Spinal cord (tissue), 10 donors: Measurements from ENCODE around the gene ITGA1. TPM values are rescaled to one million over a fixed set of nuclear protein-coding genes. Genes with fewer than 3 reads are reported as not detected.
"Not testable (repeated sequence)": the region's sequence is repeated elsewhere in the genome, so short reads cannot be mapped to it uniquely, and the experiment has no call there.

ENCODE experiments used
- DNase-seq, 6 donors: peaks; one replicate each; pipeline versions ENCODE4 v3.0.0 to v3.0.0-alpha.2; 2013 to 2015; ENCODE audit warnings: low spot score in 6 of 6, low read depth in 4 of 6
- H3K27ac ChIP-seq: one replicate; pipeline ENCODE4 v1.5.1; 2013; ENCODE audit warnings: low read depth, low read length, control low read depth
- H3K27me3 ChIP-seq: one replicate; pipeline ENCODE4 v1.6.1; 2013; ENCODE audit warnings: low read length; ENCODE audit not compliant: control insufficient read depth, insufficient read depth
- H3K36me3 ChIP-seq: one replicate; pipeline ENCODE4 v1.6.1; 2013; ENCODE audit warnings: low read length; ENCODE audit not compliant: control insufficient read depth, insufficient read depth
- H3K4me1 ChIP-seq: one replicate; pipeline ENCODE4 v1.6.1; 2013; ENCODE audit warnings: low read length; ENCODE audit not compliant: control insufficient read depth, insufficient read depth
- H3K4me3 ChIP-seq: one replicate; pipeline ENCODE4 v1.5.1; 2013; ENCODE audit warnings: low read depth, low read length, control low read depth
- H3K9me3 ChIP-seq: one replicate; pipeline ENCODE4 v1.6.1; 2013; ENCODE audit warnings: low read length; ENCODE audit not compliant: control insufficient read depth, insufficient read depth
- WGBS: methylation state at CpG from one replicate; pipeline ENCODE4 v1.1.5; 2013; ENCODE audit warnings: missing lambda C conversion rate; ENCODE audit not compliant: insufficient coverage; 5-methylcytosine and 5-hydroxymethylcytosine counted together
- polyA plus RNA-seq, 2 donors: library from polyadenylated mRNA; unstranded; fragments of 120-200 nt; gene quantifications; one replicate each; pipeline ENCODE4 v1.2.1, GENCODE V29; 2013; ENCODE audit not compliant: insufficient read length in 2 of 2
- total RNA-seq, 2 donors: library from RNA; depleted of rRNA in 1 of 2; stranded (reverse); fragments of 120-200 nt in 1 of 2; fragments of >200 nt in 1 of 2; gene quantifications; one replicate each; pipeline versions ENCODE4 v1.2.3 to v1.2.4, GENCODE V29; 2013 to 2014
- donor health status: healthy.

The ITGA1 gene
- total and polyA plus RNA-seq, 4 donors: 8.2 to 64.0 (median 17.3) TPM

DNA sequence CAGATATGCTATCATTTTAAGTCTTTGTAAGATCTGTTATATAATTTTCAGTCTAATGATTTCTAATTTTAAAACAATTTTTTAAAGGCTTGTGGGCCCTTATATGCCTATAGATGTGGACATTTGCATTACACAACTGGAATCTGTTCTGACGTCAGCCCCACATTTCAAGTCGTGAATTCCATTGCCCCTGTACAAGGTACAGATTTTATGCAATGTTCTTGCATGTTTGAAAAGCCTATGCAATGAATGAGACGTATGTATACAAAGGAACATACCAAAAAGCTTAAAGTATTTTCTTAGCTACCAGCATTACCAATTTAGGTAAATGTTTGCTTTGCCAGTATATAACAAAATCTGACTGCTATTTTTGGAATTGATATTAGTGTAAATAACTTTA, 77.2 kb downstream of the ITGA1 start:
- H3K36me3 ChIP-seq: no peaks in the 10 kb centered on the region
- H3K4me1 ChIP-seq: no peaks in the 10 kb centered on the region
- H3K4me3 ChIP-seq: no peak overlapping the region
- no CpG with 5 or more reads among the region's 3 CpGs for WGBS
- no peaks in the 10 kb centered on the region for H3K27me3 ChIP-seq
- peak overlapping the region; percentile 70 for H3K27ac ChIP-seq
- no peak for DNase-seq
- no peaks in the 10 kb centered on the region for H3K9me3 ChIP-seq

DNA sequence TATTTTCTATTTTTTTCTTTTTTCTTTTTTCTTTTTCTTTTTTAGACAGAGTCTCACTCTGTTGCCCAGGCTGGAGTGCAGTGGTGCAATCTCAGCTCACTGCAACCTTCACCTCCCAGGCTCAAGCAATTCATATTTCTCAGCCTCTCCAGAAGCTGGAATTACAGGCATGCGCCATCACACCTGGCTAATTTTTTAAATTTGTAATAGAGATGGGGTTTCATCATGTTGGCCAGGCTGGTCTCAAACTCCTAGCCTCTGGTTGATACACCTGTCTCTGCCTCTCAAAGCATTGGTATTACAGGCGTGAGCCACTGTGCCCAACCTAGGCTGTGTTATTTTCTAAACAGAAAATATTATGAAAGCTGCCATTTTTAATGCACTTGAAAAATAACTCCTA, 78.3 kb downstream of the ITGA1 start:
- H3K27ac ChIP-seq: not testable (repeated sequence)

DNA sequence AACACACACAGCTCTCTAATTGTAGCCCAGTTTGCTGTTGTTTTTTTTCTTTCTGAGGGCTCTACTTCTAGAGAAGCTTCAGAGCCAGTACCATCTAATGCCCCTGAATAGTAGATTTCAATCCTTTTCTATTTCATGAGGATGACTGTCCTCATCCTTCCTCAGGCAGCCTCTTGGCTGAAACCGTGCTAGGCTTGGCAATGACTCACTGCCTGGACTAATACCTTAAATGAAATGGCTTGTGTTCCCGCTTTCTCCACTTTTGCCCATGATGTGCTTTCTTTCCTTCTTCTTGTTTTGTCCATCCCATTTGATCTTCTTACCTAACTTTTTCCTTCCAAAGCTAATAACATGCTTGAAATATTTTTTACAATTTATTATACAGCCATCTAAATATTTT, 80.1 kb downstream of the ITGA1 start:
- 80% methylated on average over 2 of the region's 2 CpGs for WGBS
- Histone ChIP-seq H3K9me3 (no peaks in the 10 kb centered on the region), H3K4me3 (no peak overlapping the region), H3K27ac (peak overlapping the region; percentile 3), H3K4me1 (no peaks in the 10 kb centered on the region), H3K36me3 (no peaks in the 10 kb centered on the region), H3K27me3 (no peaks in the 10 kb centered on the region)
- no peak for DNase-seq

More for the DNA sequence above, 78.3 kb downstream of the ITGA1 start:
- not testable (repeated sequence) for H3K36me3 ChIP-seq, H3K4me3 ChIP-seq, H3K4me1 ChIP-seq, DNase-seq, H3K27me3 ChIP-seq, H3K9me3 ChIP-seq
- no CpG with 5 or more reads among the region's 2 CpGs for WGBS

DNA sequence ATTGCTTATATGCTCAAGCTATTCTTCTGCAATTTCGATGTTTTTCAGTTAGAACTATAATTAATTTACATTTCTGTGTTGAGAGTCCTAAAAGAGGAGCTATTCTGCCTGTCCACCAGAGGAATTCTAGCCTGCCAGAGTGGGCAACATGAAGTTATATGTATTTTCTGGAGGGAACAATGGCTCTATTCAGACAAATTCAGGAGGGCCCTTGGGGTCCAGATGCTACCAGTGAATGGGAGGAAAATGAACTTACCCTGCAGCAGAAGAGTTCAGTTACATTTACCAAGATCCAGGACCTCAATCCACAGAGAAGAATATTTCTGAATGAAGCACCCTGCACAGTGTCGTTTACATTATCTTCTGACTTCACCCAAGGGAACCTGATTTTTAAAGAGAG, 80.7 kb downstream of the ITGA1 start:
- Histone ChIP-seq H3K4me1 (no peaks in the 10 kb centered on the region), H3K4me3 (no peak overlapping the region), H3K9me3 (no peaks in the 10 kb centered on the region), H3K27me3 (no peaks in the 10 kb centered on the region), H3K36me3 (no peaks in the 10 kb centered on the region), H3K27ac (peak overlapping the region; percentile 26)
- DNase-seq: no peak
- no CpG with 5 or more reads among the region's 2 CpGs for WGBS

DNA sequence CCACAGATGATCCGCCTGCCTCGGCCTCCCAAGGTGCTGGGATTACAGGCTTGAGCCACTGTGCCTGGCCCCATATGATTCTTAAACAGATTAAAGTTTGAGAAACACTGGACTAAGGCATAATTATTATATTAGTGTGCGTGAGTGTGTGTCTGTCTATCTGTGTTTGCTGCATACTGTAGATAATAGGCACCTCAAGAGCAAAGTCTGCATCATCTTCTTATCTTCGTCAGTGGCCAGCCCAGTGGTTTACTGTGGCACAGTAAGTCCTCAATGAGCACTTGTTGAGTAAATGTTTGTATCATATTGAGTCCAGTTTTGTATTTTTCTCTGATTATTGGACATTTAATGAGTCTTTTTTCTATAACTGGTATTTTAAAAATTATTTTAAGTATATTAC, 81.7 kb downstream of the ITGA1 start:
- no peak for DNase-seq
- Histone ChIP-seq H3K9me3 (no peaks in the 10 kb centered on the region), H3K27ac (no peak overlapping the region), H3K36me3 (no peaks in the 10 kb centered on the region), H3K4me1 (no peaks in the 10 kb centered on the region), H3K27me3 (no peaks in the 10 kb centered on the region), H3K4me3 (no peak overlapping the region)
- WGBS: 93% methylated on average over 4 of the region's 4 CpGs

DNA sequence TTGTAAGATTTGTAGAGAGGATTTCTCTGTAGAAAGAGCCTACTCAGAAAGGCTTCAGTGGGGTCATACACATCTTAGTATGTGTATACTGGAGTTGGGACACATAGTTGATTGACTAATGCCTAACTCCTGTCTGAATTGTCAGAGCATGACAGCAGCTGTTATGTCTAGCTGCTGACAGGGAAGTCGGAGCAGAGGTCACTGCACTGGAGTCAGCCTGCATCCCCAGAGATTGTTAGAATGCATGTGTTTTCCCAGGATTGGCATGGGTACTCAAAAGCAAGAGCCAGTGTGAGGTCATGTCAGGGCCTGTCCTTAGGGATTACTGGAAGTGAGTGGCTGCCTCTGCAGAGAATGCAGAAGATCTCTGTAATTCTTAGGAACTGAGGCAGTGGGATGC, 82.7 kb downstream of the ITGA1 start:
- DNase-seq: no peak
- H3K27me3 ChIP-seq: no peaks in the 10 kb centered on the region
- WGBS: 53% methylated on average over 1 of the region's 1 CpG

DNA sequence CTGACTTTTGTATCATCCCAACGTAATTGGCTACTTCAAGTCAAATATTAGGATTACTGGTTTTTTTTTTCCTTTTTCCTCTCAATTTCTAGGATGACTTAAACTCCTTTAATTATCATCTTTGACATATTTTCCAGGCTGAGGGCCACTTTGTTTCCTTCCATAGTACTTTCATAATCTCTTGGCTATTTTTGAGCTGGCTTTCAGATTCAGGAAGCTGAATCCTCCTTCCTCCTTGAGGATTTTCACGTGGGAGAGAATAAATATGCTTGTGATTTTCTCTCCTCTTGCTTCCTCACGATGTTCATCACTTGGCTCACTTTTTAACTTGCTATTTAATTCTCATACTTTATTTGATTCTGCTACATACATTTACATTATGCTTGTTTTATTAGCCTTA, 88.1 kb downstream of the ITGA1 start:
- Histone ChIP-seq H3K36me3 (no peaks in the 10 kb centered on the region), H3K4me1 (no peaks in the 10 kb centered on the region), H3K27me3 (no peaks in the 10 kb centered on the region), H3K4me3 (no peak overlapping the region), H3K9me3 (no peaks in the 10 kb centered on the region), H3K27ac (no peak overlapping the region)
- 100% methylated on average over 1 of the region's 3 CpGs for WGBS
- DNase-seq: no peak

More for the DNA sequence above, 82.7 kb downstream of the ITGA1 start:
- Histone ChIP-seq H3K9me3 (no peaks in the 10 kb centered on the region), H3K27ac (no peak overlapping the region), H3K36me3 (no peaks in the 10 kb centered on the region), H3K4me3 (no peak overlapping the region), H3K4me1 (no peaks in the 10 kb centered on the region)

DNA sequence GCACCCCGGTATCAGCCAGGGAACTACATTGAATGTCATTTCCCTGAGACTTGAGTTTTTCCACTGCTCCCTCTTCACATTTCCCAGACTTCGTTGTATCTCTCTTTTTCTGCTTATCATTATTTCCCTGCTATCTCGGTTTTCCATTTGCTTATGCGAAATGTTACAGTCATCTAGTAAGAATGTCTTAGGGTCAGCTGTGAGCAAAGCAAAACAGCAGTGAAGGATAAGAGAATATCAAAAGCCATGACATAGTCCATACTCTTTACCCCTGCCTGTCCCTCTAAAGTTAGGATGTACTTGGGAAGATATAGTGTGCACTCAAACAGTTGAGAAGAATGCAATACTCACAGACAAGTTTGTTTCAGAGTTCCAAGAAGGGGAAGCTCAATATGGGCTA, 88.7 kb downstream of the ITGA1 start:
- DNase-seq: no peak
- Histone ChIP-seq H3K36me3 (no peaks in the 10 kb centered on the region), H3K4me3 (no peak overlapping the region), H3K4me1 (no peaks in the 10 kb centered on the region), H3K27ac (no peak overlapping the region), H3K27me3 (no peaks in the 10 kb centered on the region), H3K9me3 (no peaks in the 10 kb centered on the region)
- 100% methylated on average over 1 of the region's 4 CpGs for WGBS

DNA sequence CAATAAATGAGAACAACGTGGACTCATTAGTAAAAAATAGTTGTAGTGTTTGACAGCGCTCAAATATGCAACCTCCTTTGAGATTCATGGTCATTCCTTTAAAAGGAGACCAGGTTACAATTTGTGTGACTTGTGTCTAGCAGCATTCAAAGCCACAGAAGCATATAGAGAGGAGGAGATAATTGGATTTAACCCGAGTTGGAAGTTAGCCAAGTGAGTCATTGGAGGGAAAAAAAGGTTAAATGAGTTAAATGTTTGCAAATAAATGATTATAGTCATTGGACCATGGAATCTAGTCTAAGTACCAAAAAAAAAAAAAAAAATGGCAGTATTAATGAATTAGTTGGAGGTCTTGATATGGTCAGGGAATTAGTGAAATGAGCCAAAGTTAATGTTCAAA, 90.9 kb downstream of the ITGA1 start:
- DNase-seq: no peak
- no peaks in the 10 kb centered on the region for H3K27me3 ChIP-seq
- no peaks in the 10 kb centered on the region for H3K36me3 ChIP-seq
- H3K4me1 ChIP-seq: no peaks in the 10 kb centered on the region
- no peak overlapping the region for H3K4me3 ChIP-seq
- H3K9me3 ChIP-seq: no peaks in the 10 kb centered on the region
- H3K27ac ChIP-seq: no peak overlapping the region
- 67% methylated on average over 1 of the region's 3 CpGs for WGBS

DNA sequence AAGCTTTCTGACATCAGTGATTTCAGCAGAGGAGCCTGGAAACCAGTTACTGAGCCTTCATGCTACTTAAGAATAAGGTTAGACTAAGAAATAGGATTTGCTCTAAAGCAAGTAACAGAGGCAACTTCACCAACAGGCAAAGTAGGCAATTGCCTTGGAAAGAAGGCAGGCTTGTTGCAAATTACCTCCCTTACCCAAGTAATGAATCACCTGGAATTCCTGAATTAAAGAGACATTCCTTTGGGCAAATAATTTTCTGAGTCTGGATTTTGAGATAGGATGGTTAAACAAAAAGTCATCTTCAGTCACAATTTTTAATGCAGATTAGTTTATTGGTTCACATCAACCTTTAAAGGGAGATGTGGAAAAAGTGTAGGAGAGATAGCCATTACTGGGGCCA, 92.8 kb downstream of the ITGA1 start:
- no peak overlapping the region for H3K27ac ChIP-seq
- H3K4me1 ChIP-seq: no peaks in the 10 kb centered on the region
- no peak overlapping the region for H3K4me3 ChIP-seq
- no peaks in the 10 kb centered on the region for H3K9me3 ChIP-seq
- H3K36me3 ChIP-seq: no peaks in the 10 kb centered on the region
- no peaks in the 10 kb centered on the region for H3K27me3 ChIP-seq
- DNase-seq: no peak
